Measurements from ENCODE around the gene OVOL2.

DNA sequence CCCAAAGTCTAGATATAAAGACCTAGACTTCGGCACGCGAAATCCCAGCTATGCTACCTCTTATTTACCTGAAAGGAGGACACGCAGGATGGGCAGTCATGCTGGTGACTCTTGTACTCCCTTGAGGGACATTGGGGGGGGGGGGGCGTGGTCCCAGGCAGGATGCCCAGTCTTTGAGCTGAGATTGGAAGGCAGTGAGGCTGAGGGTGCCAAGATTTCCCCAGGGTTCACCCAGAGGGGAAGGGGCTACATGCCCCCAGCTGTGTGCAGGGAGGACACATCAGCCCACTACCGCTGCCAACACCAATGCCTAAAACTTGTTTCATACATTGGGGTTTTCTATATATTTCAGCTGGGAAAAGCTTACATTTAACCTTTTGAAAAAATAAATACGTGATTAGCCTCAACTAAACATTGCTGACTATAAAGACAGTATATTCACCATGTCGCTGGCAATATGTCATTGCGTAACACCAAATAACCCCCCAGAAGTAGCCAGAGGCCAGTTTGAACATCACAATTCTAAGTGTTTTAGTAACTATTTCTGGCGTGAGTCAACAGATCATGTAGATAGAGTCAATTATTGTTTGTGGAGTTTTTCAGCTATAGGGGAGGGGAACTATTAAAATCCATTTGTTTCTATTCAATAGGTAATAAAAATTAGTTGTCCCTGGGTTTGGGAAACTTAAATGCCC, 67.3 kb downstream of the OVOL2 start:
- TF ChIP-seq, protein P1, sequence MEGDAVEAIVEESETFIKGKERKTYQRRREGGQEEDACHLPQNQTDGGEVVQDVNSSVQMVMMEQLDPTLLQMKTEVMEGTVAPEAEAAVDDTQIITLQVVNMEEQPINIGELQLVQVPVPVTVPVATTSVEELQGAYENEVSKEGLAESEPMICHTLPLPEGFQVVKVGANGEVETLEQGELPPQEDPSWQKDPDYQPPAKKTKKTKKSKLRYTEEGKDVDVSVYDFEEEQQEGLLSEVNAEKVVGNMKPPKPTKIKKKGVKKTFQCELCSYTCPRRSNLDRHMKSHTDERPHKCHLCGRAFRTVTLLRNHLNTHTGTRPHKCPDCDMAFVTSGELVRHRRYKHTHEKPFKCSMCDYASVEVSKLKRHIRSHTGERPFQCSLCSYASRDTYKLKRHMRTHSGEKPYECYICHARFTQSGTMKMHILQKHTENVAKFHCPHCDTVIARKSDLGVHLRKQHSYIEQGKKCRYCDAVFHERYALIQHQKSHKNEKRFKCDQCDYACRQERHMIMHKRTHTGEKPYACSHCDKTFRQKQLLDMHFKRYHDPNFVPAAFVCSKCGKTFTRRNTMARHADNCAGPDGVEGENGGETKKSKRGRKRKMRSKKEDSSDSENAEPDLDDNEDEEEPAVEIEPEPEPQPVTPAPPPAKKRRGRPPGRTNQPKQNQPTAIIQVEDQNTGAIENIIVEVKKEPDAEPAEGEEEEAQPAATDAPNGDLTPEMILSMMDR (conservative IDR thresholded peaks at IDR 0.05; ENCODE audit: low read depth, low read length) = no peak
- no peak for TF ChIP-seq EZH2 (IDR thresholded peaks at IDR 0.05; ENCODE audit: borderline replicate concordance, low read depth, low read length, poor library complexity, severe bottlenecking)
